ENCODE data around the gene DST.

DST gene

GRCh38 chr6:56525974-56526789 is 116.5 kb downstream of the DST start:
- H3K36me3 ChIP-seq, result peaks cover 8 to 86% (median 27%) of the 10 kb centered on the region in 11 experiments; a peak in 17 of 22 replicates
- no peaks in the 10 kb centered on the region for H3K9me3 ChIP-seq (replicated peaks in 1 of 11)
- H4K20me1 ChIP-seq, result no peaks in the 10 kb centered on the region
- H3K27ac ChIP-seq, result no peak overlapping the region
- H3K9ac ChIP-seq, result no peak overlapping the region
- H3K4me3 ChIP-seq, result no peak overlapping the region
- H3K4me1 ChIP-seq, result no peaks in the 10 kb centered on the region
- TF ChIP-seq Cebpa-rat (IDR thresholded peaks at IDR 0.05), result no peak
- no peak overlapping the region for H3K4me2 ChIP-seq
- H3K27me3 ChIP-seq, result no peaks in the 10 kb centered on the region

GRCh38 chr6:56524891-56525703 is 117.6 kb downstream of the DST start:
- TF ChIP-seq Cebpa-rat (IDR thresholded peaks at IDR 0.05), result no peak
- H3K27me3 ChIP-seq, result no peaks in the 10 kb centered on the region
- no peak overlapping the region for H3K4me2 ChIP-seq
- H3K4me3 ChIP-seq, result no peak overlapping the region
- H3K9me3 ChIP-seq (replicated peaks in 1 of 11), result no peaks in the 10 kb centered on the region
- peaks cover 8 to 82% (median 27%) of the 10 kb centered on the region in 11 experiments; a peak in 17 of 22 replicates for H3K36me3 ChIP-seq
- no peak overlapping the region for H3K27ac ChIP-seq
- H3K4me1 ChIP-seq, result no peaks in the 10 kb centered on the region
- no peak overlapping the region for H3K9ac ChIP-seq
- no peaks in the 10 kb centered on the region for H4K20me1 ChIP-seq

GRCh38 chr6:56522495-56523270 is 120.0 kb downstream of the DST start:
- no peaks in the 10 kb centered on the region for H3K9me3 ChIP-seq (replicated peaks in 1 of 11)
- H3K27me3 ChIP-seq, result no peaks in the 10 kb centered on the region
- peaks cover 10 to 78% (median 31%) of the 10 kb centered on the region in 11 experiments; a peak in 20 of 22 replicates for H3K36me3 ChIP-seq
- no peak overlapping the region for H3K9ac ChIP-seq
- no peak overlapping the region for H3K4me2 ChIP-seq
- H4K20me1 ChIP-seq, result no peaks in the 10 kb centered on the region
- no peak overlapping the region for H3K4me3 ChIP-seq
- no peaks in the 10 kb centered on the region for H3K4me1 ChIP-seq
- H3K27ac ChIP-seq, result no peak overlapping the region
- no peak for TF ChIP-seq Cebpa-rat (IDR thresholded peaks at IDR 0.05)

DNA sequence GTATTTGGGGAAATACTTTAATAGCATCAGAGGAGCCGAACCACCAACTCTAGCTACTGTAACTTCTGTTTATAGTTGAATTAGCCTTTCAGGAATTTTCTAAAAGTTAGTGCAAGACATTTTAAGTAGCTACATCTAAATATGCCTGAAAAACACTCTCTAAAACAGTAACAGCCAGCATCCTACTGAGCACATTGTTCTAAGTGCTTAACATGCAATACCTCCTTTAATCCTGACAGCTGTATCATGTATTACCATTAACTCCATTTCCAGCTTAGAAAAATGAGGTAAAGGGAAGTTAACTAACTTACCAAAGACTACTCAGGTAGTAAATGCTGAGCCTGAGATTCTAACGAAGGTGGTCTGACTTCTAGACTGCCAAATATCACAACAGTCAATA is 120.7 kb downstream of the DST start:
- Histone ChIP-seq H3K4me2 (no peak overlapping the region), H3K9me3 (replicated peaks in 1 of 11) (no peaks in the 10 kb centered on the region), H4K20me1 (no peaks in the 10 kb centered on the region), H3K27ac (no peak overlapping the region), H3K36me3 (peaks cover 7 to 78% (median 29%) of the 10 kb centered on the region in 11 experiments; a peak in 19 of 22 replicates), H3K9ac (no peak overlapping the region), H3K27me3 (no peaks in the 10 kb centered on the region), H3K4me1 (no peaks in the 10 kb centered on the region), H3K4me3 (no peak overlapping the region)
- no peak for TF ChIP-seq Cebpa-rat (IDR thresholded peaks at IDR 0.05)

DNA sequence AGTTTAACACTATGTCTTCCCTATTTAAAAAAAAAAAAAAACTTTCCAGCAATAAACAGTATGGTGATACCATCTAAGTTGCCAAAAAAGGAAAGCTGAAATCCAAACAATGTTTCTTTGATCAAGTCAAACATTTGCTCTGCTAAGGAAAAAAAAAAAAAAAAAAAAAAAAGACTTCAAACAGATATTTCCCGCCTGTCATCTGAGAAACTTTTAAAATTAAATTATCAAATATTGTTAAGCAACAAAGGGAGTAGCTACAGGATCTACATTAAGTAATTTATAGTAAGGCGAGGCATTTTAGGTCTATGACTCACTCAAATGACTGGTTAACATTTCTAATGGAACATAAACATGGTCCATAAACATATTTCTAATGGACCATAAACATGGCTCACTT is 121.2 kb downstream of the DST start:
- Histone ChIP-seq H3K4me3 (no peak overlapping the region), H4K20me1 (no peaks in the 10 kb centered on the region), H3K27me3 (no peaks in the 10 kb centered on the region), H3K36me3 (peaks cover 6 to 81% (median 28%) of the 10 kb centered on the region in 11 experiments; a peak in 19 of 22 replicates), H3K4me1 (no peaks in the 10 kb centered on the region), H3K27ac (no peak overlapping the region), H3K9me3 (replicated peaks in 1 of 11) (no peaks in the 10 kb centered on the region), H3K9ac (no peak overlapping the region), H3K4me2 (no peak overlapping the region)
- TF ChIP-seq Cebpa-rat (IDR thresholded peaks at IDR 0.05), result no peak

DNA sequence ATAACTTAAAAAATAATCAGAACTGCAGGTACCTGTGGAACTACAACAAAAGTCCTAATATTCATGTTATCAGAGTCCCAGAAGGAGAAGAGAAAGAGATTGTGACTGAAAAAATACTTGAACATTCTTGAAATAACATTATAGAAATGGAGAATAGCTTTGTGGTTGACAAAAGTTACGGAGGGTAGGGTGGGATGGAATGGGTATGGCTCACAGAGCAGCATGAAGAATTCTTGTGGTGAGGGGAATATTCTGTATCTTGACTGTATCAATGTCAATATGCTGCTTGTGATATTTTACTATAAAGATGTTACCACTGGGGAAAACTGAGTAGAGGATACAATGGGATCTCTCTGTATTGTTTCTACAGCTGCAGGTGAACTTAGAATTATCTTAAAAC is 122.5 kb downstream of the DST start:
- no peaks in the 10 kb centered on the region for H3K9me3 ChIP-seq (replicated peaks in 1 of 11)
- no peaks in the 10 kb centered on the region for H4K20me1 ChIP-seq
- peaks cover 0 to 76% (median 22%) of the 10 kb centered on the region in 11 experiments; a peak in 17 of 22 replicates for H3K36me3 ChIP-seq
- no peaks in the 10 kb centered on the region for H3K4me1 ChIP-seq
- no peak for TF ChIP-seq Cebpa-rat (IDR thresholded peaks at IDR 0.05)
- H3K9ac ChIP-seq, result no peak overlapping the region
- H3K4me3 ChIP-seq, result no peak overlapping the region
- H3K27me3 ChIP-seq, result no peaks in the 10 kb centered on the region
- no peak overlapping the region for H3K4me2 ChIP-seq
- H3K27ac ChIP-seq, result no peak overlapping the region

DNA sequence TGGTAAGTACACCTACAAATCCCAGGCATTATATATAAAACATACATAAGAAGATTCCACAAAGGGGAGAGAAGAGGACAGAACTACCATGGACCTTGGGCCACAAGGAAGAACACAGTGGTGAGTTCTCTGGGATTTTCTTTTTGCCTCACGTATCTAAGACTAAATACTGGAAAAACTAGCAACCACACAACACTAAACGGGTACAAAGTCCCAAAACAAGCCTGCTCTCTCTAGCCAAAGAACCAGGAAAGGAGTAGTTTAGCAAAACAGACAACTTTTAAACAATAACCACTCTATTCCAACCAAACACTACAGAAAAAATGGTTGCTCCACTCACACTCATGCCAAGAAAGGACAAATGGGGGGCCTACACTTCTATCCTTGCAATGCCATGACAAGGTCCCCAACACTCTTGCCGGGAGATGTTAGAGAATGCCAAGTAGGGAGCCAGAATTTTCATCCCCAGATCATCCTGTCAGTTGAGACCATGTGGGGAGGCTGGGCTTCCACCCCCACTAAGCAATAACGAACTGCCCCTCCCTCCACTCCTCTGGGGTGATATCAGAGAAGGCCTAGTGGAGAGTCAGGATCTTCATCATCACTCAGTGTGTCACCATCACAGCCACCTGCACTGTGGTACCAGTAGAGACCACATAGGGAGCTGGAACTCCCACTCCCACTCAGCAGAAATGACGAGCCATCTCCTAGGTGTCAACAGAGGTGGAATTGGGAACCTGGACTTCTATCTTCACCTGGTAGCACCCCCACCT is 123.5 kb downstream of the DST start:
- H3K9me3 ChIP-seq (replicated peaks in 1 of 11), result no peaks in the 10 kb centered on the region
- no peaks in the 10 kb centered on the region for H4K20me1 ChIP-seq
- no peak overlapping the region for H3K27ac ChIP-seq
- H3K4me1 ChIP-seq, result no peaks in the 10 kb centered on the region
- peaks cover 0 to 76% (median 25%) of the 10 kb centered on the region in 11 experiments; a peak in 17 of 22 replicates for H3K36me3 ChIP-seq
- no peak overlapping the region for H3K4me3 ChIP-seq
- H3K4me2 ChIP-seq, result no peak overlapping the region
- no peak for TF ChIP-seq Cebpa-rat (IDR thresholded peaks at IDR 0.05)
- H3K27me3 ChIP-seq, result no peaks in the 10 kb centered on the region
- no peak overlapping the region for H3K9ac ChIP-seq

- H3K36me3 ChIP-seq, result peaks cover 0 to 75% (median 30%) of the 10 kb centered on the region in 11 experiments; a peak in 19 of 22 replicates
- no peaks in the 10 kb centered on the region for H3K27me3 ChIP-seq
- H4K20me1 ChIP-seq, result no peaks in the 10 kb centered on the region
- no peak overlapping the region for H3K9ac ChIP-seq
- no peak overlapping the region for H3K27ac ChIP-seq
- no peak for TF ChIP-seq Cebpa-rat (IDR thresholded peaks at IDR 0.05)
- no peaks in the 10 kb centered on the region for H3K9me3 ChIP-seq (replicated peaks in 1 of 11)
- H3K4me1 ChIP-seq, result no peaks in the 10 kb centered on the region
- H3K4me3 ChIP-seq, result no peak overlapping the region
- no peak overlapping the region for H3K4me2 ChIP-seq
These were observed 125.4 kb downstream of the DST start for GRCh38 chr6:56517155-56517745.

All from BLaER1 treated with 17β-estradiol and CSF1 and Interleukin-3, amounts not matched to agents 10 nM and 100 nM (cell line).